Caco-2 (cell line): ENCODE measurements around the gene PRKCQ. TPM values are rescaled to one million over a fixed set of nuclear protein-coding genes. Genes with fewer than 3 reads are reported as not detected.

Experiments used
- BruUV-seq: library from RNA; stranded (reverse); fragments of 400-500 nt; replicated peaks from 2 replicates; lab custom pipeline; 2021; lab: Mats Ljungman, UMichigan
- CTCF ChIA-PET: fragments of 300-600 bp; sonication (Branson Sonifier 250); formaldehyde crosslinking; loops from one replicate; lab custom pipeline; 2022; ENCODE audit warnings: antibody characterized with exemption; lab: Charles Lee
- POLR2A ChIA-PET: fragments of 300-600 bp; sonication (Branson Sonifier 250); formaldehyde crosslinking; loops from one replicate; lab custom pipeline; 2022; ENCODE audit warnings: antibody characterized with exemption; lab: Charles Lee
- DNase-seq, 2 experiments: peaks; one replicate each; pipeline versions ENCODE4 v3.0.0 to v3.0.0-alpha.2; 2020 to 2022
- H3K27me3 ChIP-seq: replicated peaks from 2 replicates; pipeline ENCODE4 v1.6.0; 2011; ENCODE audit warnings: low read length; ENCODE audit not compliant: control insufficient read depth, insufficient read depth
- H3K36me3 ChIP-seq: 2 replicates; pipeline ENCODE4 v1.5.1; 2011; ENCODE audit warnings: low read length; ENCODE audit not compliant: control insufficient read depth, insufficient read depth
- H3K4me1 ChIP-seq: fragments of 250-450 bp; sonication (Bioruptor Pico); 2 replicates; pipeline ENCODE4 v1.5.1; 2020; ENCODE audit warnings: mild to moderate bottlenecking
- H3K4me3 ChIP-seq: 2 replicates; pipeline ENCODE4 v1.5.1; 2011; ENCODE audit warnings: low read depth, mild to moderate bottlenecking, control low read depth, low read length
- H3K9me3 ChIP-seq: fragments of 250-450 bp; sonication (Bioruptor Pico); 2 replicates; pipeline ENCODE4 v1.5.1; 2020; ENCODE audit warnings: mild to moderate bottlenecking, moderate library complexity
- H3K27ac Mint-ChIP-seq: one replicate; pipeline ENCODE4 v1.8.0; 2022; ENCODE audit warnings: mixed read lengths; ENCODE audit not compliant: unreplicated experiment
- H3K27me3 Mint-ChIP-seq: one replicate; pipeline ENCODE4 v1.8.0; 2022; ENCODE audit warnings: mixed read lengths; ENCODE audit not compliant: insufficient read depth, unreplicated experiment
- H3K36me3 Mint-ChIP-seq: one replicate; pipeline ENCODE4 v1.8.0; 2022; ENCODE audit warnings: mild to moderate bottlenecking, mixed read lengths; ENCODE audit not compliant: insufficient read depth, unreplicated experiment
- H3K4me1 Mint-ChIP-seq: one replicate; pipeline ENCODE4 v1.8.0; 2022; ENCODE audit warnings: low read depth, mixed read lengths; ENCODE audit not compliant: unreplicated experiment
- H3K4me3 Mint-ChIP-seq: one replicate; pipeline ENCODE4 v1.8.0; 2022; ENCODE audit warnings: mild to moderate bottlenecking, moderate library complexity, mixed read lengths; ENCODE audit not compliant: unreplicated experiment
- H3K9me3 Mint-ChIP-seq: one replicate; pipeline ENCODE4 v1.8.0; 2022; ENCODE audit warnings: mixed read lengths; ENCODE audit not compliant: unreplicated experiment
- CTCF ChIP-seq, 2 experiments: fragments of 200-600 bp in 1 of 2; IDR thresholded peaks; 1 replicate in 1 of 2; 2 replicates in 1 of 2; pipeline versions ENCODE4 v1.5.1 to v1.8.0; 2011 to 2022; ENCODE audit warnings: antibody characterized with exemption in 1 of 2, control low read depth in 1 of 2, inconsistent platforms in 1 of 2, low read depth in 1 of 2, low read length in 1 of 2, mild to moderate bottlenecking in 1 of 2, moderate library complexity in 1 of 2; ENCODE audit not compliant: insufficient read depth in 1 of 2, severe bottlenecking in 1 of 2, unreplicated experiment in 1 of 2
- intact Hi-C: fragments of 100-400 bp; cut with micrococcal nuclease; formaldehyde crosslinking; loops from one replicate; pipeline ENCODE4 v1.10.0; 2022; ENCODE audit not compliant: unreplicated experiment
- total RNA-seq: library from RNA; stranded (reverse); gene quantifications from 2 replicates; pipeline ENCODE4 v1.2.3, GENCODE V29; 2022

PRKCQ gene
- total RNA-seq, 1 experiment from 2014 or later = 2.4 TPM

- Mint-ChIP-seq H3K27me3 (peaks cover 21% of the 10 kb centered on the region), H3K4me1 (no peaks in the 10 kb centered on the region), H3K4me3 (no peak overlapping the region), H3K9me3 (no peaks in the 10 kb centered on the region), H3K27ac (no peak overlapping the region), H3K36me3 (no peaks in the 10 kb centered on the region)
- Histone ChIP-seq H3K9me3 (no peaks in the 10 kb centered on the region), H3K4me1 (no peaks in the 10 kb centered on the region), H3K27me3 (0 out of 2 replicates have a peak, but pooled peaks cover 1% of the 10 kb centered on the region), H3K36me3 (no peaks in the 10 kb centered on the region), H3K4me3 (no peak overlapping the region)
- ChIA-PET CTCF (interaction anchor here (0.6 to 2.3 kb wide), 3 partner anchors 43 to 259 kb away, joined by 3 to 8 read pairs (median 3); partner anchors contain the start of gene PFKFB3), POLR2A (no interaction called here)
- no peak for DNase-seq
- intact Hi-C loops = no loop called here
- no TSS peak for BruUV-seq
- peak in 1 of 2 experiments; percentile 47 for TF ChIP-seq CTCF (IDR thresholded peaks at IDR 0.05; ENCODE audit: insufficient read depth in 1 of 2, low read depth in 1 of 2, low read length in 1 of 2, severe bottlenecking in 1 of 2, unreplicated experiment in 1 of 2)
Measured at GRCh38 chr10:6408799-6409198, 171.3 kb downstream of the PRKCQ start.

- CTCF ChIA-PET = interaction anchor here (0.6 to 2.4 kb wide), 6 partner anchors 171 to 393 kb away, joined by 3 to 51 read pairs (median 5); partner anchors contain the start of gene PFKFB3
- 0 out of 2 replicates have a peak, but pooled peaks cover 1% of the 10 kb centered on the region for H3K27me3 ChIP-seq
Measured at GRCh38 chr10:6407034-6407721, 172.9 kb downstream of the PRKCQ start.

More at GRCh38 chr10:6407034-6407721, 172.9 kb downstream of the PRKCQ start:
- no peaks in the 10 kb centered on the region for H3K4me1 ChIP-seq
- H3K4me3 ChIP-seq = no peak overlapping the region
- no peak overlapping the region for H3K4me3 Mint-ChIP-seq
- H3K9me3 ChIP-seq = no peaks in the 10 kb centered on the region
- peaks cover under 1% of the 10 kb centered on the region for H3K4me1 Mint-ChIP-seq
- intact Hi-C loops = no loop called here
- H3K9me3 Mint-ChIP-seq = no peaks in the 10 kb centered on the region
- no peak for TF ChIP-seq CTCF (IDR thresholded peaks at IDR 0.05; ENCODE audit: insufficient read depth in 1 of 2, low read depth in 1 of 2, low read length in 1 of 2, severe bottlenecking in 1 of 2, unreplicated experiment in 1 of 2)
- no peaks in the 10 kb centered on the region for H3K36me3 ChIP-seq
- H3K27me3 Mint-ChIP-seq = peaks cover 24% of the 10 kb centered on the region
- H3K36me3 Mint-ChIP-seq = no peaks in the 10 kb centered on the region
- BruUV-seq = no TSS peak
- no peak for DNase-seq
- POLR2A ChIA-PET = no interaction called here
- H3K27ac Mint-ChIP-seq = no peak overlapping the region
